Measurements from ENCODE around the gene MALRD1.

DNA sequence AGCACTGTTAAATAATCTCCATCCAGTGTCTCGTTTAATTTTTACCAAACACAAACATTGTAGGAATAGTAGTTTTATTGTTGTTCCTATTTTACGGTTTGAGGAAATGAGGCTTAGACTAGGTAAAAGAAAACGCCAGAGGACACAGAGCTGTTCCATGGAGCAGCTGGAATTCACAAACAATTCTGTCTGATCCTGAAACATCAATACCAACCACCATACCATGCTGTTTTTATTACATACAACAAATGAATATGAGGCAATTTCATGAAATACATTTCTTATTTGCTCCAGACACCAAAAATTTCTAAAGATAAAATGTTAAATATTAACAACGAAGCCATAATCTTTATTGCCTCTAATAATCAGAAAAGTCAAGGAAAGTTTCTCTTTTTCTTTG, 9.4 kb downstream of the MALRD1 start:
- no peak for TF ChIP-seq POLR2A (IDR thresholded peaks at IDR 0.05)
- TF ChIP-seq, protein P1, sequence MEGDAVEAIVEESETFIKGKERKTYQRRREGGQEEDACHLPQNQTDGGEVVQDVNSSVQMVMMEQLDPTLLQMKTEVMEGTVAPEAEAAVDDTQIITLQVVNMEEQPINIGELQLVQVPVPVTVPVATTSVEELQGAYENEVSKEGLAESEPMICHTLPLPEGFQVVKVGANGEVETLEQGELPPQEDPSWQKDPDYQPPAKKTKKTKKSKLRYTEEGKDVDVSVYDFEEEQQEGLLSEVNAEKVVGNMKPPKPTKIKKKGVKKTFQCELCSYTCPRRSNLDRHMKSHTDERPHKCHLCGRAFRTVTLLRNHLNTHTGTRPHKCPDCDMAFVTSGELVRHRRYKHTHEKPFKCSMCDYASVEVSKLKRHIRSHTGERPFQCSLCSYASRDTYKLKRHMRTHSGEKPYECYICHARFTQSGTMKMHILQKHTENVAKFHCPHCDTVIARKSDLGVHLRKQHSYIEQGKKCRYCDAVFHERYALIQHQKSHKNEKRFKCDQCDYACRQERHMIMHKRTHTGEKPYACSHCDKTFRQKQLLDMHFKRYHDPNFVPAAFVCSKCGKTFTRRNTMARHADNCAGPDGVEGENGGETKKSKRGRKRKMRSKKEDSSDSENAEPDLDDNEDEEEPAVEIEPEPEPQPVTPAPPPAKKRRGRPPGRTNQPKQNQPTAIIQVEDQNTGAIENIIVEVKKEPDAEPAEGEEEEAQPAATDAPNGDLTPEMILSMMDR (IDR thresholded peaks at IDR 0.05), result no peak

Data from thyroid gland (tissue), 4 donors.